Central memory CD8-positive, alpha-beta T cell (primary cell): ENCODE results near the gene PDPK1.

Experiments
- ATAC-seq: fragments of 150-1000 bp; cut with Tn5 transposase; replicated peaks from 2 replicates; pipeline ENCODE4 v1.10.0; 2022; ENCODE audit warnings: mild to moderate bottlenecking, moderate FRiP score, moderate number of reproducible peaks; ENCODE audit not compliant: poor library complexity, severe bottlenecking; ENCODE audit errors: extremely low read depth
- DNase-seq, 2 donors: peaks; one replicate each; pipeline ENCODE4 v3.0.0; 2021; ENCODE audit warnings: low spot score in 2 of 2
- H3K27ac Mint-ChIP-seq: one replicate; pipeline ENCODE4 v1.8.0; 2022; ENCODE audit warnings: low read depth, mild to moderate bottlenecking, moderate library complexity, mixed read lengths
- H3K27me3 Mint-ChIP-seq: one replicate; pipeline ENCODE4 v1.8.0; 2022; ENCODE audit warnings: mixed read lengths
- H3K36me3 Mint-ChIP-seq: one replicate; pipeline ENCODE4 v1.8.0; 2022; ENCODE audit warnings: mild to moderate bottlenecking, moderate library complexity, mixed read lengths; ENCODE audit not compliant: insufficient read depth
- H3K4me1 Mint-ChIP-seq: one replicate; pipeline ENCODE4 v1.8.0; 2022; ENCODE audit warnings: mixed read lengths
- H3K4me3 Mint-ChIP-seq: one replicate; pipeline ENCODE4 v1.8.0; 2022; ENCODE audit warnings: mild to moderate bottlenecking, moderate library complexity, mixed read lengths
- H3K9me3 Mint-ChIP-seq: one replicate; pipeline ENCODE4 v1.8.0; 2022; ENCODE audit warnings: mixed read lengths

The PDPK1 gene

DNA sequence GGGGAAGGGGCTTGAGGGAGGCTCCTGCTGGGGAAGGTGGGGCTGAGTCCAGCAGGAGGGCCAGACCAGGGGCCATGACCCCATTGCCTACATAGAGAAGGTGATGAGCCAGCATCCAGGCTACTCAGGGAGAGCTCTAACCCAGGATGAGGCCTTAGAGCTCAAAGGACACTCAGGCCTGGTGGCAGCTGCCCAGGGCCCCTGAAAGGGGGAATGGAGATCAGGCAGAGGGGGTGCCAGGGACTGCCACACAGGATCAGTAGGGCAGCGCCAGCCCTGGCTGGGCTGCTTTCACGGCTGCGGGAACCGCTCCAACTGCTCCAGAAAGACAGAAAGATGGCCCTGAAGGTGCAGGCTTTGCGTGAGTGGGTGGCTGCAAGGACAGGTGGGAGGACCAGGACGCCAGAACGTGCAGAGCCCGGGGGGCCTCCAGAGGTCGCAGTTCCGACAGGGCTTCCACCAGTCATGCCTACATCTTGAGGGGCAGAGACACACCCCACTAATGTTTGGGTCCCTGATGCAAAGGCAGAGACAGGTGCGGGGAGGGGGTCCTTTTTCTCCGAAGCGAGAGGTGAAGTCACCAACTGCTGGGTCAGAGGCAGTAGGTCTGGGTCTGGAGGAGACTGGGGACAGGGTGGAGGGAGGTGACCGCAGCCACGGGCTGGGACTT lies 25.0 kb upstream of the PDPK1 start:
- Mint-ChIP-seq H3K36me3 (peaks cover 22% of the 10 kb centered on the region), H3K27me3 (no peaks in the 10 kb centered on the region), H3K4me3 (peak overlapping the region; percentile 87), H3K27ac (peak overlapping the region; percentile 96), H3K4me1 (peaks cover 52% of the 10 kb centered on the region), H3K9me3 (no peaks in the 10 kb centered on the region)
- no peak for DNase-seq
- no peak for ATAC-seq

DNA sequence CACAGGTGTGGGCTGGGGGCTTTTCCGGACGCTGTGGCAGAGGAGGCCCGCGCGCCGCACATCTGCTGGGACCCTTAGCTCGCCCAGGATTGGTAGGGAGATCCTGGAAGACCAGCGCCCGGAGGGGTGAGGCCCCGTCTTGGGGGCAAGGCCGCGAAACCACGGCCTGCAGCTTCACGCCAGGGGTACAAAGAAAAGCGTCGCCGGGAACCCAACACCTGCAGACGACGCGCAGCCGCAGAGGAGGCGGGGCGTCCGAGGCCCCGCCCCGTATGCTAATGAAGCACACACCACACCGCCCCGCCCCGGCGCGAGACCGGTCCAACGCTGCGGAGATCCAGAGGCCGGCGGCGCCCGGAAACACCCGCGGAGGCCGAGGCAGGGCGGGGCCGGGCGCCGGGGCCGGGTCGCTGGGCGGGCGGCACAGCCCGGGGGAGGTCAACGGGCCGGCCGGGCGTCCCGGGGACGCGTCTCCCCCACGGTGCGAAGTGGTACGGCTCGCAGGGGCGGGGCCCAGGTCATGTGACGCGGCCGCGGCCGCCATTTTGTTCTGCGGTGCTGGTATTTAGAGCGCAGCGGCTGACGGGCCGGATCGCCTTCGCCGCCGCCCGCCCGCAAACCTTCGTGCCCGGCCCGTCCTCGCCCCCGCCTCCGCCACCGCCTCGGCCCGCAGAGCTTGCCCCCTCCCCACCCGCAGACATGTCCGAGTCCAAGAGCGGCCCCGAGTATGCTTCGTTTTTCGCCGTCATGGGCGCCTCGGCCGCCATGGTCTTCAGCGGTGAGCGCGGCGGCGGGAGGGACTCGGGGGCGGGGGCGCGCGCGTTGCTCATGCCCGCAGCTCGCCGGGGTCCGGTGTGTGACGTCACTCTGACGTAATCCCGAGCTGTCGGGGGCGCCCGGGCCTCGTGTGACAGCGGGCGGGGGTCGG lies 24.2 kb upstream of the PDPK1 start, which contains the start of gene ATP6V0C:
ATP6V0C (plus strand) TSS at position 548 of the 928 bp plus-strand sequence; CDS start at position 700, 152 bp downstream.
- H3K4me3 Mint-ChIP-seq = peak within 1 kb of the TSS; percentile 87
- H3K4me1 Mint-ChIP-seq = peaks cover 59% of the 10 kb centered on the region
- peak; percentile 89 for ATAC-seq
- peaks cover 22% of the 10 kb centered on the region for H3K36me3 Mint-ChIP-seq
- no peaks in the 10 kb centered on the region for H3K9me3 Mint-ChIP-seq
- peak; percentile 89 for DNase-seq
- no peaks in the 10 kb centered on the region for H3K27me3 Mint-ChIP-seq
- peak within 1 kb of the TSS; percentile 96 for H3K27ac Mint-ChIP-seq

DNA sequence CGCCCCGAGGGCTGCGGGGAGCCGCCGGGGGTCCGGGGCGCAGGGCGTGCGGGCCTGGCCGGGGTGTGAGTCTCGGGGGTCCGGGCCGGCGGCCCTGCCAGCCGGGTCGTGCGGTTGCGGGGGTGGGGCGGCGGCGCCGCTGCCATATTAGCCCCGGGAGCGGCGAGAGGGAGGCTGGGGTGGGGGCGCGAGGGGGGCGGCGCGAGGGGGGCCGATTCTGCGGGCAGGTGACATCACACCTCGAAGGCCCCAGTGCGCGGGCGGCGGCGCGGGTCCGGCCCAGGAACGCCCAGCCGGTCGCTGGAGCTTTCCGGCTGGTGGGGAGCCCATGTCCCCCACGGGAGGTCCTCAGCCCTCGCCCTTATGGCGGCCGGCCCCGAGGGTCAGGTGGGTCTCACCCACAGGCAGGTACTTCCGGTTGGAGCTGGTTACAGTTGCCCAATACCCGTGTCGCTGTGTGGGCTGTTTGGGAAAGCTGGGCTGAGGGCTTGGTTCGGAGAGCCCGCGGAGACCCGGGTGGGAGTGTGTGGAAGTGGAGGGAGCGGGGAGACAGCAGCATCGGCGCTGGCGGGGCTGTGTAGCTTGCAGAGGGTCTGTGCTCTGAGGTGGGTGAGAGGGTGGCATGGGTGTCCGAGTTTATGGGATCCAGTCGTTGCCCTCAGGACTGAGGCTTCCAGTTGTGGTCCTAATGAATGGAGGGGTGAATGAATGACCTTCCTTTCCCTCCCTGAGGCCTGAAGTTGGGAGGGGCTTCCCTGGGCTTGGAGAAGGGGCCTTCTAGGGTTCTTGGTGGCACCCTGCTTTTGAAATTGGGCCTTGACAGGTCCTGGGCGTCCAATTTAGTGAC lies 23.3 kb upstream of the PDPK1 start:
- Mint-ChIP-seq H3K27me3 (no peaks in the 10 kb centered on the region), H3K27ac (peak overlapping the region; percentile 96), H3K4me3 (peak overlapping the region; percentile 87), H3K4me1 (peaks cover 66% of the 10 kb centered on the region), H3K9me3 (no peaks in the 10 kb centered on the region), H3K36me3 (peaks cover 25% of the 10 kb centered on the region)
- ATAC-seq = peak; percentile 2
- no peak for DNase-seq

DNA sequence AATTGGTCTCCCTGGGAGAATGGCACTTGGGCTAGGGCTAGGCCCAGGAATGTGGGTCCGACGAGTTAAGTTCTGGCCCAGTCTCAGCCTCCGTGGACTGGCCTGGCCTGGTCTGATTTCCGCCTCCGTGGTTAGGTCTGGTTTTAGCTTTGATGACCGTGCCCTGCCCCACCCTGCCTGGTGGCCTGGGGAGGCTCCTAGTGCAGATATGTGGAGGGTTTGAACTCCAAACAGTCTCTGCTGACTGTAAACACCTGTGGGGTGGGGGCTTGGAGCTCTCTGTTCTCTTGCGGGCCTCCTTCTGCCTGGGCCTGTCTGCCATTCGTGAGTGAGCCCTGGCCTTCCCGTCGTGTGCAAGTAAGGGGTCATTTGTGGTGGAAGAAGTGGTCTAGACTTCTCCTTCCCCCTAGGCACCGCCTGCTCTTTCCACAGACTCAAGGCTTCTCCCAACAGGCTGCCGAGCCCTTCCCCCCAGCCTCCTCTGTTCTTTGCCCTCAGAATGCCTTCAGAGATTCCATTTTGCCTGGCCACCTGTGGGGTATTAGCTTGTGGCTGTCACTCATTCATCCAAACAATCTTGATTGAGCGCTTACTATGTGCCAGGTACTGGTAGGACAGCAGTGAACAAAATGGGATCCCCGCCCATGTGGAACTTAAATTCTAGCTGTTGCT lies 22.5 kb upstream of the PDPK1 start:
- Mint-ChIP-seq H3K27ac (peak overlapping the region; percentile 96), H3K4me3 (peak overlapping the region; percentile 87), H3K4me1 (peaks cover 73% of the 10 kb centered on the region), H3K27me3 (no peaks in the 10 kb centered on the region), H3K36me3 (peaks cover 32% of the 10 kb centered on the region), H3K9me3 (no peaks in the 10 kb centered on the region)
- ATAC-seq (no peak), DNase-seq (no peak)

DNA sequence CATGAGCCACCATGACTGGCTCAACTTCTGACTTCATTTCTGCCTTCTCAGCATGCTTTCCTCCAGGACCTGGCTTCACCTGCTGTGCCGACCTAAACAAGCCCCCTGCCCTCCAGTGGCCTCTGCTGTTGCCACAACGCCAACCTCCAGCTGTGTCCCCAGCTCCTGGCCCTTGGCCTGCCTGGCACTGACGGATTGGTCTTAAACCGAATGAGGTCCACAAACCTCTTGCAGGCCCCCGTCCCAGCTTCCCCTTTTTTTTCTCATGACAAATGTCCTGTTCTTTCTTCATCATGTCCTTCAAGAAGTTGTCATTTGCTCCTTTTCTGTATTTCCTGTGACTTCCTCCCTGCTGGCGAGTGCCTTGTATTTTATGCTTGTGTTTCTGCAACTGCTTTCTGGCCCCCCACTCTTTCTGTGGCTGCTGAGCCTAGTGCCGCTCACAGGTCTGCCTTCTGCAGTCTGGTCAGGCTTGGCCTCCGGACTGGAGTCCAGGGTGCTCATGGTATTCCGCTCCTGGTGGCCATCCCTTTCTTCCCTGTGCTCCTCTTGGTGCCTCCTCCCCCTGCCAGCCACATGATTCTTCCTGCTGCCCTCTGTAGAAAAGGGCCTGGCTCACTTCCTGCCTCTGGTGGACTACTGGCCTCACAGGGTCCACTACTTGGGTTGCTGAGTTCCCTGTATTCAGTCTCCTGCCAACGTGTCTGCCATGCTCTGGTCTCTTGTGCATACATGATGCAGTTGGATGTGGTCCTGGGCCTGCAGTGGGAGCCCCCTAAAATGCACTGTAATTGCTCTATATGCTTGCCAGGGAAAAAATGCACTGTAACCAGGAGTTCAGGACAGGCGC lies 21.2 kb upstream of the PDPK1 start:
- H3K36me3 Mint-ChIP-seq = peaks cover 41% of the 10 kb centered on the region
- peak overlapping the region; percentile 87 for H3K4me3 Mint-ChIP-seq
- no peaks in the 10 kb centered on the region for H3K9me3 Mint-ChIP-seq
- peak overlapping the region; percentile 96 for H3K27ac Mint-ChIP-seq
- DNase-seq (no peak), ATAC-seq (no peak)
- H3K4me1 Mint-ChIP-seq = peaks cover 79% of the 10 kb centered on the region
- H3K27me3 Mint-ChIP-seq = no peaks in the 10 kb centered on the region

DNA sequence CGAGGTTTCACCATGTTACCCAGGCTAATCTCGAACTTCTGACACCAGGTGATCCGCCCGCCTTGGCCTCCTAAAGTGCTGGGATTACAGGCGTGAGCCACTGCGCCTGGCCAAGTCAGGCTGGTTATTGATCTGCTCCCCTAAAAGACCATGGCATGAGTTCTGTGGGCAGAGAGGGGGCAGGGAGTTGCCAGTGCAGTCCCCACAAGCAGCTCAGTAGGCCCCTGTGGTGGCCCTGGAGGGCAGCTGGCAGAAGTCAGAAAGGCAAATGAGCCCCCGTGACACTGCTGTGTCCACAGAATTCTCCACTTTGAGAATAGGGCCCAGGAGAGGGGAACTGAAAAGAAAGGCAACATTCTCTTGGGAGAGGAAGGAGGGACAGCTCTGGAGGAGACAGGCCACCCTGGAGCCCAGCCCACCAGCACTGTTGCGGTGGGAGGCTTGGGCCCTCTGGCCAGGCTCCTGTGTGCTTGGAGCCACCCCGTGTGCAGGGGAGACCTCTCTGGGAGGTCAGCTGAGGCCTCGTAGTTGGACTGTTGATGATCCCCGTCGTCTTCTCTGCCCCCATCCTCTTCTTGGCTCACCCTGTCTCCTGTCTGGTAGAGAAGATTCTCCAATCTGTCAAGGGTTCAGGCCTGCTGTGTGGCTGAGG lies 19.7 kb upstream of the PDPK1 start:
- ATAC-seq = no peak
- Mint-ChIP-seq H3K36me3 (peaks cover 46% of the 10 kb centered on the region), H3K4me3 (peak overlapping the region; percentile 87), H3K27me3 (no peaks in the 10 kb centered on the region), H3K9me3 (no peaks in the 10 kb centered on the region), H3K27ac (peak overlapping the region; percentile 93), H3K4me1 (peaks cover 66% of the 10 kb centered on the region)
- DNase-seq = no peak

DNA sequence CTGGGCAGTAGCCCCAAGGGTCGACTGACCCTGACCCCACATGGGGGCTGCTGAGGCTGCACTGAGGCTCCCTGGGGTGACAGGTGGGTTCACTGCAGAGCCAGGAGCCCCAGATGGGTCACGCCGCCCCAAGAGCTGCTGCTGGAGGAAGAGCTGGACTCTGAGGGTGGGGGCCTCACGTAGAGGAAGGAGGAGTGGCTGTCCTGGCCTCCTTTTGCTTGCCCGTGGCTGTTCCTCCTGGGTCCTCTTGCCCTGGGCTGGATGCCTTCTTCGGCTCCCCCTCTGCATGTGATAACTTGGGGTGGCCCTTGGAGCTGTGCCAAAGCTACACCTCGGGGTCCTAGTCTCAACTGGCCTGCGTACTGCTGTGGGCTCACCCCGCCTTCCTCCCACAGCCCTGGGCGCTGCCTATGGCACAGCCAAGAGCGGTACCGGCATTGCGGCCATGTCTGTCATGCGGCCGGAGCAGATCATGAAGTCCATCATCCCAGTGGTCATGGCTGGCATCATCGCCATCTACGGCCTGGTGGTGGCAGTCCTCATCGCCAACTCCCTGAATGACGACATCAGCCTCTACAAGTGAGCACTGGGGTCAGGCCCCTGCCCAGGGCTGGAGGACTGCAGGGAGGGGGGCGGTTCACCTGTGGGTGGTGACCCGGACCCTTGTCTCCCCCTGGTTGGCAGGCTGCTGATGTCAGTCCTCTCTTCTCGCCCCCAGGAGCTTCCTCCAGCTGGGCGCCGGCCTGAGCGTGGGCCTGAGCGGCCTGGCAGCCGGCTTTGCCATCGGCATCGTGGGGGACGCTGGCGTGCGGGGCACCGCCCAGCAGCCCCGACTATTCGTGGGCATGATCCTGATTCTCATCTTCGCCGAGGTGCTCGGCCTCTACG lies 18.8 kb upstream of the PDPK1 start:
- H3K36me3 Mint-ChIP-seq = peaks cover 43% of the 10 kb centered on the region
- ATAC-seq (no peak), DNase-seq (no peak)
- H3K4me3 Mint-ChIP-seq = peak overlapping the region; percentile 79
- H3K4me1 Mint-ChIP-seq = peaks cover 67% of the 10 kb centered on the region
- H3K9me3 Mint-ChIP-seq = no peaks in the 10 kb centered on the region
- H3K27me3 Mint-ChIP-seq = no peaks in the 10 kb centered on the region
- peak overlapping the region; percentile 93 for H3K27ac Mint-ChIP-seq

DNA sequence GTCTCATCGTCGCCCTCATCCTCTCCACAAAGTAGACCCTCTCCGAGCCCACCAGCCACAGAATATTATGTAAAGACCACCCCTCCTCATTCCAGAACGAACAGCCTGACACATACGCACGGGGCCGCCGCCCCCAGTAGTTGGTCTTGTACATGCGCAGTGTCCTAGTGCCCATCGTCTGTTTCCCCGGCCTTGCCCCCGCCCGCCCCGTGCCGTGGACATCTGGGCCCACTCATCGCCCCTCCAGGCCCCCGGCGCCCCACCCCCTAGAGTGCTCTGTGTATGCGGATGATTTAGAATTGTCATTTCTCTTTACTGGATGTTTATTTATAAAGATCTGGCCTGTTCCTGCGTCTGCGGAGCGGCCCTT lies 18.1 kb upstream of the PDPK1 start:
- ATAC-seq = no peak

DNA sequence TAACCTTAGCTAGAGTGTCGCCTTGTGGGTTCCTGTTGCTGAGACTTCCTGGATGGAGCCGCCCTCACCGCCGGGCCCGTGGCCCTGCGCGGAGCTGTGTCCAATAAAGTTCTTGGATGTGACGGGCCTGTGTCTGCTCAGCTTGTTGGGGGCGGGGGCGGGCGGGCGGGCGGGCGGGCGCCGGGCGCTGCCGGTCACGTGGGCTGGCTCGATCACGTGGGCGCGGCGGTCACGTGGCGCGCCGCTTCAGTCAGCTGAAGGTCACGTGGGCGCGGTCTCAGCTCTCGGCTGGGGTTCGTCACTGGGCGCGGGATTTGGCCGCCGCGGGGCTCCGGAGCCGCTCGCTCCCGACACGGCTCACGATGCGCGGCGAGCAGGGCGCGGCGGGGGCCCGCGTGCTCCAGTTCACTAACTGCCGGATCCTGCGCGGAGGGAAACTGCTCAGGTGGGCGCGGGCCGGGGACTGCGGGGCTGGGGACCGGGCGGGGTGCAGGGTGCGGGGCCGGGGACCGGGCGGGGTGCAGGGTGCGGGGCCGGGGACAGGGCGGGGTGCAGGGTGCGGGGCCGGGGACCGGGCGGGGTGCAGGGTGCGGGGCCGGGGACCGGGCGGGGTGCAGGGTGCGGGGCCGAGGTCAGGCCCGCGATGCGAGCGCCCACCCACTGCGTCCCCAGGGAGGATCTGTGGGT lies 17.6 kb upstream of the PDPK1 start, which contains the start of gene AMDHD2:
AMDHD2 (plus strand) TSS at position 275 of the 687 bp plus-strand sequence; CDS start at position 363, 88 bp downstream.
- no peaks in the 10 kb centered on the region for H3K27me3 Mint-ChIP-seq
- peaks cover 65% of the 10 kb centered on the region for H3K4me1 Mint-ChIP-seq
- ATAC-seq (peak; percentile 69), DNase-seq (peak; percentile 85 to 87)
- peak within 1 kb of the TSS; percentile 79 for H3K4me3 Mint-ChIP-seq
- H3K36me3 Mint-ChIP-seq = peaks cover 46% of the 10 kb centered on the region
- no peaks in the 10 kb centered on the region for H3K9me3 Mint-ChIP-seq
- H3K27ac Mint-ChIP-seq = peak within 1 kb of the TSS; percentile 93

More for the DNA sequence above, 18.1 kb upstream of the PDPK1 start:
- no peak for DNase-seq
- Mint-ChIP-seq H3K27me3 (no peaks in the 10 kb centered on the region), H3K4me1 (peaks cover 71% of the 10 kb centered on the region), H3K9me3 (no peaks in the 10 kb centered on the region), H3K27ac (peak overlapping the region; percentile 93), H3K4me3 (peak overlapping the region; percentile 79), H3K36me3 (peaks cover 47% of the 10 kb centered on the region)
